AML-193 (cell line): ENCODE results near the gene VPS39.
"Not testable (repeated sequence)": the region's sequence is repeated elsewhere in the genome, so short reads cannot be mapped to it uniquely, and the experiment has no call there.

Experiments used
- DNase-seq, 2 experiments: peaks; one replicate each; lab custom pipeline; 2025; lab: John Stamatoyannopoulos, UW

Gene VPS39

GRCh38 chr15:42207674-42208579 is at the start of gene VPS39:
Gene VPS39 (minus strand): TSS chr15:42208304. CDS start chr15:42208153, 151 bp downstream.
- peak; percentile 82 to 86 for DNase-seq

GRCh38 chr15:42253300-42253699 is 45.2 kb upstream of the VPS39 start:
- DNase-seq, result no peak

- DNase-seq, result no peak
These were observed 32.7 kb upstream of the VPS39 start for GRCh38 chr15:42240823-42241222.

GRCh38 chr15:42239528-42240182 is 31.6 kb upstream of the VPS39 start:
- DNase-seq, result no peak

GRCh38 chr15:42233107-42233506 is 25.0 kb upstream of the VPS39 start:
- no peak for DNase-seq

- DNase-seq, result no peak
These were observed 24.5 kb upstream of the VPS39 start for GRCh38 chr15:42232606-42233005.

- DNase-seq, result no peak
These were observed 23.0 kb upstream of the VPS39 start for GRCh38 chr15:42231088-42231487.

- DNase-seq, result not testable (repeated sequence)
These were observed 20.9 kb upstream of the VPS39 start for GRCh38 chr15:42228981-42229380.

- DNase-seq, result no peak
These were observed 19.9 kb upstream of the VPS39 start for GRCh38 chr15:42228036-42228435.

- no peak for DNase-seq
These were observed 18.5 kb upstream of the VPS39 start for GRCh38 chr15:42226648-42227047.

- no peak for DNase-seq
These were observed 12.1 kb upstream of the VPS39 start for GRCh38 chr15:42220216-42220615.

GRCh38 chr15:42218953-42219592 is 11.0 kb upstream of the VPS39 start:
- DNase-seq, result no peak

- no peak for DNase-seq
These were observed 9.5 kb upstream of the VPS39 start for GRCh38 chr15:42217568-42217967.

GRCh38 chr15:42215913-42216829 is 8.1 kb upstream of the VPS39 start:
- DNase-seq, result peak; percentile 14 to 21

GRCh38 chr15:42214600-42214999 is 6.5 kb upstream of the VPS39 start:
- no peak for DNase-seq

GRCh38 chr15:42213511-42213910 is 5.4 kb upstream of the VPS39 start:
- no peak for DNase-seq

- DNase-seq, result no peak
These were observed 2.6 kb upstream of the VPS39 start for GRCh38 chr15:42210696-42211095.

- no peak for DNase-seq
These were observed 1.7 kb downstream of the VPS39 start for GRCh38 chr15:42206406-42206805.

GRCh38 chr15:42203891-42204290 is 4.2 kb downstream of the VPS39 start:
- no peak for DNase-seq

- no peak for DNase-seq
These were observed 5.5 kb downstream of the VPS39 start for GRCh38 chr15:42202653-42203052.

- no peak for DNase-seq
These were observed 6.3 kb downstream of the VPS39 start for GRCh38 chr15:42201801-42202200.

GRCh38 chr15:42199126-42199525 is 9.0 kb downstream of the VPS39 start:
- no peak for DNase-seq
